WTC11 (cell line): ENCODE data around the gene ZNF598. TPM values are rescaled to one million over a fixed set of nuclear protein-coding genes. Genes with fewer than 3 reads are reported as not detected.

Experiments used
- ATAC-seq: fragments of 200-7000 bp; cut with Tn5 transposase; 2 replicates; pipeline ENCODE4 v1.10.0; 2021; ENCODE audit warnings: mild to moderate bottlenecking, moderate library complexity
- CTCF ChIA-PET: fragments of 300-600 bp; sonication (Branson Sonifier 250); formaldehyde crosslinking; loops from one replicate; lab custom pipeline; 2021; ENCODE audit warnings: antibody characterized with exemption; lab: Charles Lee
- POLR2A ChIA-PET: fragments of 350-600 bp; sonication (Branson Sonifier 250); formaldehyde crosslinking; loops from one replicate; lab custom pipeline; 2021; ENCODE audit warnings: antibody characterized with exemption; lab: Charles Lee
- DNase-seq: peaks from one replicate; pipeline ENCODE4 v3.0.0; 2021; ENCODE audit warnings: low spot score
- H3K27ac Mint-ChIP-seq: 2 replicates; pipeline ENCODE4 v1.8.0; 2021; ENCODE audit warnings: mixed read lengths
- H3K27me3 Mint-ChIP-seq: 2 replicates; pipeline ENCODE4 v1.8.0; 2021; ENCODE audit warnings: low read depth, mild to moderate bottlenecking, moderate library complexity, mixed read lengths
- H3K36me3 Mint-ChIP-seq: 2 replicates; pipeline ENCODE4 v1.8.0; 2021; ENCODE audit warnings: mixed read lengths
- H3K4me1 Mint-ChIP-seq: 2 replicates; pipeline ENCODE4 v1.8.0; 2022; ENCODE audit warnings: mixed read lengths
- H3K4me3 Mint-ChIP-seq: 2 replicates; pipeline ENCODE4 v1.8.0; 2021; ENCODE audit warnings: mild to moderate bottlenecking, moderate library complexity, mixed read lengths
- H3K9me3 Mint-ChIP-seq: 2 replicates; pipeline ENCODE4 v1.8.0; 2021; ENCODE audit warnings: mixed read lengths
- ATF1 ChIP-seq: sonication (generic); formaldehyde crosslinking; IDR thresholded peaks from 2 replicates; pipeline ENCODE4 v1.8.1; 2023; ENCODE audit warnings: mild to moderate bottlenecking, moderate library complexity, missing genetic modification reagents
- CBFB ChIP-seq: sonication (generic); formaldehyde crosslinking; IDR thresholded peaks from 2 replicates; pipeline ENCODE4 v1.8.1; 2022; ENCODE audit warnings: mild to moderate bottlenecking, low read depth, missing genetic modification reagents
- FOXJ3 ChIP-seq: sonication (generic); formaldehyde crosslinking; IDR thresholded peaks from 2 replicates; pipeline ENCODE4 v1.9.0; 2021; ENCODE audit warnings: missing genetic modification reagents, mild to moderate bottlenecking, borderline replicate concordance
- FOXP1 ChIP-seq: sonication (generic); formaldehyde crosslinking; IDR thresholded peaks from 2 replicates; pipeline ENCODE4 v1.8.0; 2022; ENCODE audit warnings: missing genetic modification reagents, mild to moderate bottlenecking, moderate library complexity, borderline replicate concordance
- HMGA2 ChIP-seq: fragments of 250-450 bp; sonication (Bioruptor Pico); IDR thresholded peaks from 2 replicates; pipeline ENCODE4 v1.4.0; 2021; ENCODE audit warnings: mild to moderate bottlenecking, moderate library complexity
- IRF2 ChIP-seq: sonication (generic); formaldehyde crosslinking; IDR thresholded peaks from 2 replicates; pipeline ENCODE4 v1.8.0; 2022; ENCODE audit warnings: low read depth, missing genetic modification reagents, borderline replicate concordance
- MXD4 ChIP-seq: fragments of 250-450 bp; sonication (Bioruptor Pico); IDR thresholded peaks from 2 replicates; pipeline ENCODE4 v1.8.0; 2021; ENCODE audit warnings: mild to moderate bottlenecking, moderate library complexity, borderline replicate concordance
- MYBL2 ChIP-seq: sonication (generic); formaldehyde crosslinking; IDR thresholded peaks from 2 replicates; pipeline ENCODE4 v1.8.1; 2023; ENCODE audit warnings: mild to moderate bottlenecking, moderate library complexity, missing genetic modification reagents
- NR3C1 ChIP-seq: sonication (generic); formaldehyde crosslinking; conservative IDR thresholded peaks from 2 replicates; pipeline ENCODE4 v1.8.1; 2023; ENCODE audit warnings: low read depth, mild to moderate bottlenecking, missing genetic modification reagents
- TEAD1 ChIP-seq: sonication (generic); formaldehyde crosslinking; IDR thresholded peaks from 2 replicates; pipeline ENCODE4 v1.8.0; 2022; ENCODE audit warnings: mild to moderate bottlenecking, missing genetic modification reagents
- ZBTB21 ChIP-seq: sonication (generic); formaldehyde crosslinking; IDR thresholded peaks from 2 replicates; pipeline ENCODE4 v1.8.1; 2023; ENCODE audit warnings: mild to moderate bottlenecking, missing genetic modification reagents, borderline replicate concordance
- ZNF317 ChIP-seq: sonication (generic); formaldehyde crosslinking; IDR thresholded peaks from 2 replicates; pipeline ENCODE4 v1.8.1; 2023; ENCODE audit warnings: low read depth, mild to moderate bottlenecking, moderate library complexity, missing genetic modification reagents, borderline replicate concordance
- ZNF396 ChIP-seq: fragments of 250-450 bp; sonication (Bioruptor Pico); IDR thresholded peaks from 2 replicates; pipeline ENCODE4 v1.8.0; 2021; ENCODE audit warnings: mild to moderate bottlenecking, moderate library complexity, borderline replicate concordance
- total RNA-seq: library from RNA; stranded (reverse); gene quantifications from 3 replicates; pipeline ENCODE4 v1.2.3, GENCODE V29; 2021
- TF ChIP-seq, protein P1 (sequence below): sonication (generic); formaldehyde crosslinking; IDR thresholded peaks from 2 replicates; pipeline ENCODE4 v1.8.1; 2023; ENCODE audit warnings: mild to moderate bottlenecking, missing genetic modification reagents, moderate library complexity
- TF ChIP-seq, protein P2 (sequence below): fragments of 250-450 bp; sonication (Bioruptor Pico); IDR thresholded peaks from 2 replicates; pipeline ENCODE4 v1.8.0; 2021; ENCODE audit warnings: mild to moderate bottlenecking
- TF ChIP-seq, protein P3 (sequence below): fragments of 250-450 bp; sonication (Bioruptor Pico); IDR thresholded peaks from 2 replicates; pipeline ENCODE4 v2.1.2; 2022; ENCODE audit warnings: mild to moderate bottlenecking, moderate library complexity
- TF ChIP-seq, protein P4 (sequence below): fragments of 250-450 bp; sonication (Bioruptor Pico); IDR thresholded peaks from 2 replicates; pipeline ENCODE4 v1.9.0; 2021; ENCODE audit warnings: mild to moderate bottlenecking
- TF ChIP-seq, protein P5 (sequence below): sonication (generic); formaldehyde crosslinking; IDR thresholded peaks from 2 replicates; pipeline ENCODE4 v1.8.1; 2023; ENCODE audit warnings: mild to moderate bottlenecking, missing genetic modification reagents, borderline replicate concordance
- TF ChIP-seq, protein P6 (sequence below): sonication (generic); formaldehyde crosslinking; IDR thresholded peaks from 2 replicates; pipeline ENCODE4 v1.8.1; 2022; ENCODE audit warnings: low read depth, missing genetic modification reagents, borderline replicate concordance

The ZNF598 gene
- total RNA-seq, 1 experiment from 2014 or later, result 66.4 TPM

DNA sequence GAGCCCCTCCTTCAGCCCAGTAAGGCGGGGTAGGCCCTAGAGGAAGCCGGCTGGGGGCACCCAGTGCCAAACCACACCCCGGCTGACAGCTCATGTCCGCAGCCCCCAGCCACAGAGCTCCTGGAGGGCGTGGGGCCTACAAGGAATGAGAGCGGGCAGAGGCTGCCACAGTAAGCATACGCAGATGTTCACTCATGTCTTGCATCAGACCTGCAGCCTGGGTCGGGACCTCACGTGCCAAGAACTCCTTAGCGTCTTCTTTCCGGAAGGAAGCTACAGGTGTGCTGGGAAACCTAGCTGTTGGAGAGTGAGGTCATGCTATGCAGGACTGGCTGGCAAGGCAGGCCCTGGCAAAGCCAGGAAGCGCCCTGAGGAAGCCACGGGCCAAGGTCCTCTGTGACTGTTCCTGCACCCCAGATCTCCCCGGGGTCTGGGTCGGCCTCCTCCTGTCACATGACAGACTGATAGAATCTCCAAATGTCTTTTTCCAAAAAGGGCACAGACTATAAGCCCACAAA is 1.6 kb downstream of the ZNF598 start:
- Mint-ChIP-seq H3K27ac (no peak overlapping the region), H3K27me3 (no peaks in the 10 kb centered on the region), H3K4me3 (peak overlapping the region; percentile 71), H3K9me3 (no peaks in the 10 kb centered on the region), H3K36me3 (peaks cover 5% of the 10 kb centered on the region; the same call in 1 of the 2 replicates), H3K4me1 (peaks cover 39% of the 10 kb centered on the region)
- TF ChIP-seq ATF1 (no peak), IRF2 (CRISPR knock-in tag) (no peak), NR3C1 (CRISPR knock-in tag) (no peak), MYBL2 (CRISPR knock-in tag) (no peak), MXD4 (no peak), TEAD1 (CRISPR knock-in tag) (no peak)
- TF ChIP-seq, protein P1, sequence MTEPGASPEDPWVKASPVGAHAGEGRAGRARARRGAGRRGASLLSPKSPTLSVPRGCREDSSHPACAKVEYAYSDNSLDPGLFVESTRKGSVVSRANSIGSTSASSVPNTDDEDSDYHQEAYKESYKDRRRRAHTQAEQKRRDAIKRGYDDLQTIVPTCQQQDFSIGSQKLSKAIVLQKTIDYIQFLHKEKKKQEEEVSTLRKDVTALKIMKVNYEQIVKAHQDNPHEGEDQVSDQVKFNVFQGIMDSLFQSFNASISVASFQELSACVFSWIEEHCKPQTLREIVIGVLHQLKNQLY (CRISPR knock-in tag), result no peak
- TF ChIP-seq, protein P2, sequence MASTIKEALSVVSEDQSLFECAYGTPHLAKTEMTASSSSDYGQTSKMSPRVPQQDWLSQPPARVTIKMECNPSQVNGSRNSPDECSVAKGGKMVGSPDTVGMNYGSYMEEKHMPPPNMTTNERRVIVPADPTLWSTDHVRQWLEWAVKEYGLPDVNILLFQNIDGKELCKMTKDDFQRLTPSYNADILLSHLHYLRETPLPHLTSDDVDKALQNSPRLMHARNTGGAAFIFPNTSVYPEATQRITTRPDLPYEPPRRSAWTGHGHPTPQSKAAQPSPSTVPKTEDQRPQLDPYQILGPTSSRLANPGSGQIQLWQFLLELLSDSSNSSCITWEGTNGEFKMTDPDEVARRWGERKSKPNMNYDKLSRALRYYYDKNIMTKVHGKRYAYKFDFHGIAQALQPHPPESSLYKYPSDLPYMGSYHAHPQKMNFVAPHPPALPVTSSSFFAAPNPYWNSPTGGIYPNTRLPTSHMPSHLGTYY, result no peak
- TF ChIP-seq, protein P3, sequence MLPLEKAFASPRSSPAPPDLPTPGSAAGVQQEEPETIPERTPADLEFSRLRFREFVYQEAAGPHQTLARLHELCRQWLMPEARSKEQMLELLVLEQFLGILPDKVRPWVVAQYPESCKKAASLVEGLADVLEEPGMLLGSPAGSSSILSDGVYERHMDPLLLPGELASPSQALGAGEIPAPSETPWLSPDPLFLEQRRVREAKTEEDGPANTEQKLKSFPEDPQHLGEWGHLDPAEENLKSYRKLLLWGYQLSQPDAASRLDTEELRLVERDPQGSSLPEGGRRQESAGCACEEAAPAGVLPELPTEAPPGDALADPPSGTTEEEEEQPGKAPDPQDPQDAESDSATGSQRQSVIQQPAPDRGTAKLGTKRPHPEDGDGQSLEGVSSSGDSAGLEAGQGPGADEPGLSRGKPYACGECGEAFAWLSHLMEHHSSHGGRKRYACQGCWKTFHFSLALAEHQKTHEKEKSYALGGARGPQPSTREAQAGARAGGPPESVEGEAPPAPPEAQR (CRISPR knock-in tag), result no peak
- DNase-seq (no peak), ATAC-seq (no peak)
- ChIA-PET POLR2A (no interaction called here), CTCF (interaction anchor here (0.7 to 1.8 kb wide), 3 partner anchors 9 to 82 kb away, joined by 3 to 6 read pairs (median 3); no protein-coding TSS in a partner anchor)

DNA sequence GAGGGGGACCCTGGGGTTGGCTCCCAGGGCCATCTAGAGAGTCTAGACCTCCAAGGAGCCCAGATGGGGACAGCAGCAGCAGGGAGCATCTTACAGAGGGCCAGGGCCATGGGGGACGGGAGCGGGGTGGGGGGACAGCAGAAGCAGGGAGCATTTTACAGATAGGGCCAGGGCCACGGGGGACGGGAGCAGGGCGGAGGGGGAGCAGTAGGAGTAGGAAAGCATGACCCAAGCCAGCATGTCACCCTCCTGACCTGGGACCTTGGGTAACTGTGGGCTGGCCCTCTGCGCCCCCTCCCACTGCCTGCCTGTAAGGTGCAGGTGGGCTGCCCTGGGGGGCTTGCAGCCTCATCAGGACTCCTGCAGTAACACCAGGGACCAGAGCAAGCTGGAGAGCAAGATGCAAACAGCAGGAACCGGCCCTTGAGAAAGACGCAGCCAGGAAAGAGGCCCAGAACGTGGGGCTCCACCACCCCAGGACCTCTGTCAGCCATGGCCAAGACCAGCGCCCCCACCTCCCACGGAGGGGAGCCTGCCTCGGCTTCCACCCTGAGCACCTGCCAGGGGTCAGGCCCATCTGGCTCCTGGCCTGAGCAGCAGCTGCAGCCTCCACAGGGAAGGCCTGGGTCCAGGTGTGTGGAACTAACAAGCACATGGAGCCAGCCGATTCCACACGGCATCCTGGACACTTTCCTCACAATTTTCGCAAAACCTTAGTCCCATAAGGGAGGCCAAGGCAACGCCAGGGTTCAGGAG is 2.4 kb downstream of the ZNF598 start:
- peaks cover 39% of the 10 kb centered on the region for H3K4me1 Mint-ChIP-seq
- peak overlapping the region; percentile 65; the same call in 1 of the 2 replicates for H3K27ac Mint-ChIP-seq
- no peaks in the 10 kb centered on the region for H3K9me3 Mint-ChIP-seq
- peak overlapping the region; percentile 71 for H3K4me3 Mint-ChIP-seq
- H3K36me3 Mint-ChIP-seq, result peaks cover 9% of the 10 kb centered on the region
- ChIA-PET POLR2A (no interaction called here), CTCF (interaction anchor here (0.7 to 1.5 kb wide), 2 partner anchors 10 to 15 kb away, joined by 3 read pairs; no protein-coding TSS in a partner anchor)
- no peaks in the 10 kb centered on the region for H3K27me3 Mint-ChIP-seq
- ATAC-seq (no peak), DNase-seq (no peak)
- TF ChIP-seq ZBTB21 (CRISPR knock-in tag), result no peak
- TF ChIP-seq, protein P4, sequence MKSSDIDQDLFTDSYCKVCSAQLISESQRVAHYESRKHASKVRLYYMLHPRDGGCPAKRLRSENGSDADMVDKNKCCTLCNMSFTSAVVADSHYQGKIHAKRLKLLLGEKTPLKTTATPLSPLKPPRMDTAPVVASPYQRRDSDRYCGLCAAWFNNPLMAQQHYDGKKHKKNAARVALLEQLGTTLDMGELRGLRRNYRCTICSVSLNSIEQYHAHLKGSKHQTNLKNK, result no peak
- TF ChIP-seq CBFB (CRISPR knock-in tag), result no peak
- TF ChIP-seq, protein P5, sequence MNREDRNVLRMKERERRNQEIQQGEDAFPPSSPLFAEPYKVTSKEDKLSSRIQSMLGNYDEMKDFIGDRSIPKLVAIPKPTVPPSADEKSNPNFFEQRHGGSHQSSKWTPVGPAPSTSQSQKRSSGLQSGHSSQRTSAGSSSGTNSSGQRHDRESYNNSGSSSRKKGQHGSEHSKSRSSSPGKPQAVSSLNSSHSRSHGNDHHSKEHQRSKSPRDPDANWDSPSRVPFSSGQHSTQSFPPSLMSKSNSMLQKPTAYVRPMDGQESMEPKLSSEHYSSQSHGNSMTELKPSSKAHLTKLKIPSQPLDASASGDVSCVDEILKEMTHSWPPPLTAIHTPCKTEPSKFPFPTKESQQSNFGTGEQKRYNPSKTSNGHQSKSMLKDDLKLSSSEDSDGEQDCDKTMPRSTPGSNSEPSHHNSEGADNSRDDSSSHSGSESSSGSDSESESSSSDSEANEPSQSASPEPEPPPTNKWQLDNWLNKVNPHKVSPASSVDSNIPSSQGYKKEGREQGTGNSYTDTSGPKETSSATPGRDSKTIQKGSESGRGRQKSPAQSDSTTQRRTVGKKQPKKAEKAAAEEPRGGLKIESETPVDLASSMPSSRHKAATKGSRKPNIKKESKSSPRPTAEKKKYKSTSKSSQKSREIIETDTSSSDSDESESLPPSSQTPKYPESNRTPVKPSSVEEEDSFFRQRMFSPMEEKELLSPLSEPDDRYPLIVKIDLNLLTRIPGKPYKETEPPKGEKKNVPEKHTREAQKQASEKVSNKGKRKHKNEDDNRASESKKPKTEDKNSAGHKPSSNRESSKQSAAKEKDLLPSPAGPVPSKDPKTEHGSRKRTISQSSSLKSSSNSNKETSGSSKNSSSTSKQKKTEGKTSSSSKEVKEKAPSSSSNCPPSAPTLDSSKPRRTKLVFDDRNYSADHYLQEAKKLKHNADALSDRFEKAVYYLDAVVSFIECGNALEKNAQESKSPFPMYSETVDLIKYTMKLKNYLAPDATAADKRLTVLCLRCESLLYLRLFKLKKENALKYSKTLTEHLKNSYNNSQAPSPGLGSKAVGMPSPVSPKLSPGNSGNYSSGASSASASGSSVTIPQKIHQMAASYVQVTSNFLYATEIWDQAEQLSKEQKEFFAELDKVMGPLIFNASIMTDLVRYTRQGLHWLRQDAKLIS (CRISPR knock-in tag), result no peak
- no peak for TF ChIP-seq FOXP1 (CRISPR knock-in tag)
- TF ChIP-seq FOXJ3, result no peak
- TF ChIP-seq ZNF396 (CRISPR knock-in tag), result no peak
- no peak for TF ChIP-seq HMGA2
- TF ChIP-seq, protein P6, sequence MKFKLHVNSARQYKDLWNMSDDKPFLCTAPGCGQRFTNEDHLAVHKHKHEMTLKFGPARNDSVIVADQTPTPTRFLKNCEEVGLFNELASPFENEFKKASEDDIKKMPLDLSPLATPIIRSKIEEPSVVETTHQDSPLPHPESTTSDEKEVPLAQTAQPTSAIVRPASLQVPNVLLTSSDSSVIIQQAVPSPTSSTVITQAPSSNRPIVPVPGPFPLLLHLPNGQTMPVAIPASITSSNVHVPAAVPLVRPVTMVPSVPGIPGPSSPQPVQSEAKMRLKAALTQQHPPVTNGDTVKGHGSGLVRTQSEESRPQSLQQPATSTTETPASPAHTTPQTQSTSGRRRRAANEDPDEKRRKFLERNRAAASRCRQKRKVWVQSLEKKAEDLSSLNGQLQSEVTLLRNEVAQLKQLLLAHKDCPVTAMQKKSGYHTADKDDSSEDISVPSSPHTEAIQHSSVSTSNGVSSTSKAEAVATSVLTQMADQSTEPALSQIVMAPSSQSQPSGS, result no peak
- no peak for TF ChIP-seq ZNF317 (CRISPR knock-in tag)
